Measurements from ENCODE around the gene ABCA1. TPM values are rescaled to one million over a fixed set of nuclear protein-coding genes. Genes with fewer than 3 reads are reported as not detected.
A peak's percentile ranks its signal among the peaks of the same experiment; 100 is the strongest.

Gene ABCA1
- total RNA-seq, 2 experiments from 2014 or later: 0.48 to 0.72 TPM

DNA sequence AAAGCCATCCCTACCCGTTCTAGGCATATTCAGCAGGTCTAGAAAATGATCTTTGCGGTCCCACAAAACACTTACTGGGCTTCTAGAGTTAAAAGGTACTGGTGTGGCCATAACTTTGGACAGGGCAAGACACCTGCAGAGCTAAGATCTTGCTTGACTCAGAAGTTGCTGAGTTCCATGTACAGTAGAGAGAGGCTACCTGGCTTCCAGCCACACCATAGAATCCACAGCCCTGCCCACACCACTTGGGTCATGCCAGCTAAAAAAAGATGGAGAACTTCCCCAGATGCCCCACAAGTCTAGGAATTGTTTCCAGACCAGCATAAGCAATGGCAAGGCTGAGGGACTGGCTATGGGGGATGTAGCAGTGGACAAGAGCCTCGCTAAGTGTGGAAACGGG, 52.1 kb downstream of the ABCA1 start:
- H3K27me3 Mint-ChIP-seq: no peaks in the 10 kb centered on the region
- no peak overlapping the region for H3K4me3 Mint-ChIP-seq
- no peaks in the 10 kb centered on the region for H3K9me3 Mint-ChIP-seq
- H3K4me1 Mint-ChIP-seq: peaks cover 3% of the 10 kb centered on the region
- no peak overlapping the region for H3K27ac Mint-ChIP-seq
- no peaks in the 10 kb centered on the region for H3K36me3 Mint-ChIP-seq
- DNase-seq: no peak

DNA sequence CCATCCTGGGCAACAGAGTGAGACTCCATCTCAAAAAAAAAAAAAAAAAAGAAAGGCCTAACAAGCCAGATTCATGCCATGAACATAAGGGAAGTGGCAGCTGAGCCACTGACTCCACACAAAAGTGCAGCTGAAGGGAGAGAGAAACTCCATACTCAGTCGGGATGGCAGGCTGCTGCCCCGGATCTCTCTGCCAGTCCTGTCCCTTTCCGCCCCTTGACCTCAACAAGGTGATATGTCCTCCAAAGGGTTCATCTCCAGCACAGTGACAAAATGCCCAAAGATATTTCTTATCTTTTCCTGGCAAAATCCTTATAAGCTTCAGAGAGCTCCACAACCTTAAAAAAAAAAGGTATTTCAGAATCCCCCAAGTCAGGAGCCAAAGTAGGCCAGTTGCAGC, 52.6 kb downstream of the ABCA1 start:
- no peak for DNase-seq
- Mint-ChIP-seq H3K9me3 (no peaks in the 10 kb centered on the region), H3K27me3 (no peaks in the 10 kb centered on the region), H3K36me3 (no peaks in the 10 kb centered on the region), H3K4me3 (no peak overlapping the region), H3K4me1 (peaks cover 3% of the 10 kb centered on the region), H3K27ac (no peak overlapping the region)

DNA sequence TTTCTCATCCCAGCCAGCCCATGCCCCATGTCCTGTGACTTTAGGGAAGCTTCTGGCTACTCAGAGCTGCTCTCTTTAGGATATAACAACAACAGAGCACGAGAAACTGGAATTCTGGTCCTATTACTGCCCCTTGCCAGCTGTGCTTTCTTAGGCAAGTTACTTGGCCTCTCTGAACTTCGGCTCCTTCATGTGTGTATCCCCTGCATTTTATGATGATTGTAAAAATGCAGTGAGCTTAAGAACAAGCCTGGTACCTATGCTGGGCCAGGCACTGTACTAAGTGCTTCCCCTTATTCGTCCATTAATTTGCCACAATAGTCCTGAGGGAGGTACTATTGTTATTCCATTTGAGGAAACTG, 54.5 kb downstream of the ABCA1 start:
- Mint-ChIP-seq H3K27ac (no peak overlapping the region), H3K36me3 (no peaks in the 10 kb centered on the region), H3K4me3 (no peak overlapping the region), H3K27me3 (no peaks in the 10 kb centered on the region), H3K9me3 (no peaks in the 10 kb centered on the region), H3K4me1 (peaks cover 3% of the 10 kb centered on the region)
- DNase-seq: no peak

DNA sequence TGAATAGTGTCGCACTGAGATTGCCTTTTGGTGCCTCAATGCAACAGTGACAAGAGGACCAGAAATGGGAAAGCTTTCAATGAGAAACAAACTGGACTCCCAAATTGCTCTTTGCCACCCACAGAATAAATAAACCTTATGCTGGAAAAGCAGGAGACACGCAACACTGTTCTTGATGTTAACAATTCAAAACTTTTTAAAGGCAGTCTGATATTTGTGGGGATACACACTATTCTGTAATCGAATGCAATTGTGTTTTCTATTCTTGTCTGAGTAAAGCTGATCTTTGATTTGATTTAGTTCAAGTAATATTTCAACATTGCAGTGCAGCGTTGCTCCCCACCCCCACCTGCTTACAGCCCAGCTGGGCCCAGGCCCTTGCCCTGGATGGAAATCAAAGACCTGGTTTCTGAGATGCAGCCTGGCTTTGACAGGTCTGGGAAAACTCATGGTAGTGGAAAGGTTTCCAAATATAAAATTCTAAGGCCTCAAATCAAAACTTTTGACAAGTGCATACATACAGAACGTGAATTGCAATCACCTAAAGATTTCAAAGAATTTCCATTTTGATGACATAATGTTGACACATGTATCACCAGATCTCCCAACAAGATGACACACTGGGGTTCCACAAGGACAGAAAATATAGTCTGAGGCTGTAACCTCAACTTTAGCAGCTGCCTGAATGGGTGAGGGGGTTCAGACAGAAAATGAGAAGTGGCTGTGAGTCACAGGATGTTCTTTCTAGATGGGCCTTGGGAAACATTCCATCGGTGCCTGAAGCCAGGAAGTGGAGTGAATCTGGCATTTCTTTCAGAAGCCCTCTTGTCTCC, 55.1 kb downstream of the ABCA1 start:
- Mint-ChIP-seq H3K36me3 (no peaks in the 10 kb centered on the region), H3K4me1 (peaks cover 3% of the 10 kb centered on the region), H3K4me3 (no peak overlapping the region), H3K27me3 (no peaks in the 10 kb centered on the region), H3K27ac (no peak overlapping the region), H3K9me3 (no peaks in the 10 kb centered on the region)
- DNase-seq: no peak

DNA sequence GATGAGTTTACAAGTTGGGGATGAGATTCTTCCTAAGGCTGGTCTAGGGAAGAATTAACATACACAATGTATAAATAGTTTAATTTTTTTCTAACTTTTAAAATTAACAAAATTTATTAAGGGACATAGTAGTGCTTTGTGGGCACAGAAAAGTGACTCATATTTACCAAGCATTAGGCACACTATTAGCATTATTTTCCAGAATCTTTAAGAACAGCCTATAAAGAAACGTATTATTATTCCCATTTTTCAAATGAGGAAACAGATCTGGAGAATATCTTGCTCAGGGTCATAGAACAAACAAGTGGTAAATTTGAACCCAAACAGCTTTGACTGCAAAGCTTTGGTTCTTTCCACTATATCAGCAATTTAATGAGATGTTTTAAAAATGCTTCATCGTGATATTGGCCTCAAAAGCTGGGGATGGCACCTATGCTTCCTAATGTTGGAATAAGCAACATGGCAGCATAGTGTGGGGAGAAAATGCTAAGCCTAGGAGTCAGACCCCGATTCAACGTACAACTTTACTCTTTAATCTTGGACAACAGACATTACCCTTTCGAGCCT, 55.9 kb downstream of the ABCA1 start:
- no peak overlapping the region for H3K4me3 Mint-ChIP-seq
- H3K9me3 Mint-ChIP-seq: no peaks in the 10 kb centered on the region
- no peaks in the 10 kb centered on the region for H3K27me3 Mint-ChIP-seq
- no peak for DNase-seq
- no peak overlapping the region for H3K27ac Mint-ChIP-seq
- no peaks in the 10 kb centered on the region for H3K36me3 Mint-ChIP-seq
- peaks cover 3% of the 10 kb centered on the region for H3K4me1 Mint-ChIP-seq

DNA sequence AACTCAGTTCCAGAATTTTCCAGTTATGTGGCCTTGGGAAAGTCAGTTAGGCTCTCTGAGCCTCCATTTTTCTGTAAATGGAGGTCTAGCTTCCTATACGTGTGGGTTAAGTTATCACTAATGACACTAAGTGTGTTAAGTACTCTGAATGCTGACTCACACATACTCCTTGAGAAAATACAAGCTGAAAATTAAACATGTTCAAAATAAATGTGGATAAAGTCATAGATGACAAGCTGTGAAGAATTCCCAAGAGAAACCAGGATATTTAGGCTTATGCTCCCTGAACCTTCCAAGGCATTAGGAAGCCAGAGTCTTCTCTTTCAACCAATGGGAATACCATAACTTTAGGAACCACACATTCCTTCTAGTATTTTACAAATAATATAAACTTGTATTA, 58.1 kb downstream of the ABCA1 start:
- Mint-ChIP-seq H3K27me3 (no peaks in the 10 kb centered on the region), H3K4me3 (no peak overlapping the region), H3K9me3 (no peaks in the 10 kb centered on the region), H3K4me1 (peaks cover 3% of the 10 kb centered on the region), H3K36me3 (no peaks in the 10 kb centered on the region), H3K27ac (no peak overlapping the region)
- DNase-seq: no peak

DNA sequence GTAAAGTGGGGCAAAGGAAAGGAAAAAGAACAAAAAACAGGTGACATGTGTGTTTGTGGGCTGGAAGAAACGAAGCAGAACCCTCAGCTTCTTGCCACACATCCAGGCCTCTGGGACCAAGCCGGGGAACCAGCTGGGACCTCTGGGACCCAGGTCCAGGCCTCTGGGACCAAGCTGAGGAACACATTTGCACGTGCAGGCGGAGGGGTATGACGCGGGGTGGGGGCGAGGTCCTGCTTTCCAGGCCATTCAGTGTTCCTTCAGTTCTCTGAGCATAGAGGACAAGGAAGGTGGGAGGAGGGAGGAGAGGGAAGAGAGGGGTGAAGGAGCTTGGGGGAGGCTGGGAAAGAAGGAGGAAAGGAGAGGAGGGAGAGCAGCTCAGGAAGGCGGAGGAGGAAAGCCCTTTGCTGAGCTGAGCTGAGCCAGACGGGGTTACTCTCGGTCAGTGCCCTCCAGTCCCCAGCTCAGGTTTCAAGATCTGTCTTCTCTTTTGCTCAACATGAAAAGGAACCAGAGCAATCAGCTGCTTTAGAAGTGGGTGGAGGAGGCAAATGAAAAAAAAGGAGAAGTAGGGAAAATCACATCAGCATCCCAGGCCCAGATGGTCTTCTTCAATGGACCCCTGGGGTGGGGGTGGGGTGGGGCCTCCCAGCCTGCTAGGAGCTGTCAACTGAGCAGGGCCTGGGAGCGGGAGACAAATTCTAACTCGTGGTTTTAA, 59.1 kb downstream of the ABCA1 start:
- DNase-seq: no peak
- no peaks in the 10 kb centered on the region for H3K9me3 Mint-ChIP-seq
- H3K4me3 Mint-ChIP-seq: no peak overlapping the region
- H3K27ac Mint-ChIP-seq: no peak overlapping the region
- no peaks in the 10 kb centered on the region for H3K27me3 Mint-ChIP-seq
- H3K36me3 Mint-ChIP-seq: no peaks in the 10 kb centered on the region
- peaks cover 3% of the 10 kb centered on the region for H3K4me1 Mint-ChIP-seq

DNA sequence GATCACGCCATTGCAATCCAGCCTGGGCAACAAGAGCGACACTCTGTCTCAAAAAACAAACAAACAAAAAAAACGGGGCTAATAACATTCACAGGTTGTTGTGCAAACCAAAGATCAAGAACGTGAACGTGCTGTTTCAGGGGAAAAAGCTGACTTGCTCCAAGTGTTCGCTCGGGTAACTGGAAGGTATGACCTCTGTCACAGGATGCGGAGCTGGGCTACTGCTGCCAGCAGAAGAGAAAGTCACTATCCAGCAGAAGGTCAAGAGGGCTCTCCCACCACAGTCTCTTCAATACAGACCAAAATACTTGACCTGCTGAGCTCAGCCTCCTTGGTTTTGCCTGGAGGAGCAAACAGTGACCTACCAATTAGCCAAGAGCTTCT, 59.7 kb downstream of the ABCA1 start:
- H3K27me3 Mint-ChIP-seq: no peaks in the 10 kb centered on the region
- no peak overlapping the region for H3K4me3 Mint-ChIP-seq
- no peak for DNase-seq
- H3K9me3 Mint-ChIP-seq: no peaks in the 10 kb centered on the region
- no peaks in the 10 kb centered on the region for H3K36me3 Mint-ChIP-seq
- peaks cover 5% of the 10 kb centered on the region for H3K4me1 Mint-ChIP-seq
- no peak overlapping the region for H3K27ac Mint-ChIP-seq

DNA sequence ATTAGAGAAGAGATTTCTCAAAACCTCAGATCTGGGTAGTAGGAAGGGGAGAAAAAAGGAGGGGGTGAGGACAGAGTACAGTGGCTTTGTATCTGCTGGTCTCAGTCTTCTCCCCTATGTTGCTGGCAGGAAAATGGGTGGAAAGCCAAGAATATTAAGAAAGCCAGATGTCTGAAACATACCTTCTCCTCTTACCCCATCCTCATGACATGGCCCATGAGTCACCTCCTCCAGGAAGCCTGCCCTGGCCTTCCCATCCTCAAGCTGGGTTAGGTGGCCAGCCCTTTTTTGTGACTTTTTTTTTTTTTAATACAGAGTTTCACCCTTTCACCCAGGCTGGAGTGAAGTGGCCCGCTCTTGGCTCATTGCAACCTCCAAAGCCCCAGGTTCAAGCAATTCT, 61.8 kb downstream of the ABCA1 start:
- Mint-ChIP-seq H3K4me1 (peaks cover 4% of the 10 kb centered on the region), H3K27me3 (no peaks in the 10 kb centered on the region), H3K9me3 (no peaks in the 10 kb centered on the region), H3K36me3 (no peaks in the 10 kb centered on the region), H3K27ac (no peak overlapping the region), H3K4me3 (no peak overlapping the region)
- no peak for DNase-seq

DNA sequence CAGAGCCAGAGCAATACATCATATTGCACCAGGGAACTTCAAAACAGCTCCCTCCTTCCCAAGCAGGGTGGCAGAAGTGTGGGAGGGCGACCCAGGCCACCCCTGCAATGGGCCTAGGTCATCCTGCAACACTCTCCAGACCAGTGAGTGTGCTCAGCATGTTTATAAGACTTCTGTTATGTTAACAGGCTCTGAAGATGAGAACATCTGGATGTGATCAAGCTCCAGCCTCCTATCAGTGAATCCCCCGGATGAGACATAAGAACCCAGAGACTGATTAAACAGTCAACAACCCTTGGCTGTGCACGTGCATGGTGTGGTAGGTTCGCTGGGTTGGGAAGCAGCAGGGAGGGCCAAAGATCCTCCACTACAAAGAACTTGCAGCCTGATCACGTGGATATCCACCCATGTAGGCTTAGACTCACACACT, 63.3 kb downstream of the ABCA1 start:
- DNase-seq: no peak
- Mint-ChIP-seq H3K4me1 (peaks cover 4% of the 10 kb centered on the region), H3K9me3 (no peaks in the 10 kb centered on the region), H3K36me3 (no peaks in the 10 kb centered on the region), H3K27me3 (no peaks in the 10 kb centered on the region), H3K4me3 (no peak overlapping the region), H3K27ac (no peak overlapping the region)

DNA sequence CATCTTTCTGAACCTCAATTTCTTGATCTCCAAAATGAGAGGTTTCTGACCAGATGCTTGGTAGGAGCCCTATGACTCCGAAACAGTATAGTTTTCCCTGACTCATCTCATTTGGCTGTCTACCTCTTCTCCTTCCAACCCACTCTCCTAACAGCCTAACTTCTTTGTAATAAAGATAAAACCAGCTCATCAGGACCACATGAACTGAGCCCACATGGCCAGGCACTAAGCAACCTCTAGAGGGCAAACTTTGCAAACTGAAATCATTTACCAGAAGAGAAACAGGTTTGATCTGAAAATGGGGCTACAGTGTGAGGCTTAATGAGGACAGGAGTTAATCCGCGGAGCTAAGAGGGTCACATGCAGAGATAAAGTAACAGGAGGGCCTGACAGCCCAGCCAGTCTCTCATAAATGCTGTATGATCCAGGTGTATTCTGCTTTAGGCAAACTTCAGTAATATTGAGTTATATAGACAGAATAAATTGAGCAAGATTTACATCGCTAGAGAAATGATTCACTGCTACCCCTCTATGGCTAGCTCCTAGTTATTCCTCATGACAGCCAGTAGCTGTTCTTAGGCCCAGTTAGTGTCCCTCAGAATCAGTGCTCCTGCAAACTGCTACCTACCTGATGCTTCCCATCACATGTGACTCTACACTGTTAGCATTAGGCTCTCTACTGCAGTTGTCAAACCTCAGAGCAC, 64.6 kb downstream of the ABCA1 start:
- H3K4me1 Mint-ChIP-seq: peaks cover 4% of the 10 kb centered on the region
- H3K9me3 Mint-ChIP-seq: no peaks in the 10 kb centered on the region
- H3K36me3 Mint-ChIP-seq: no peaks in the 10 kb centered on the region
- no peaks in the 10 kb centered on the region for H3K27me3 Mint-ChIP-seq
- H3K4me3 Mint-ChIP-seq: no peak overlapping the region
- no peak overlapping the region for H3K27ac Mint-ChIP-seq
- DNase-seq: peak; percentile 31

DNA sequence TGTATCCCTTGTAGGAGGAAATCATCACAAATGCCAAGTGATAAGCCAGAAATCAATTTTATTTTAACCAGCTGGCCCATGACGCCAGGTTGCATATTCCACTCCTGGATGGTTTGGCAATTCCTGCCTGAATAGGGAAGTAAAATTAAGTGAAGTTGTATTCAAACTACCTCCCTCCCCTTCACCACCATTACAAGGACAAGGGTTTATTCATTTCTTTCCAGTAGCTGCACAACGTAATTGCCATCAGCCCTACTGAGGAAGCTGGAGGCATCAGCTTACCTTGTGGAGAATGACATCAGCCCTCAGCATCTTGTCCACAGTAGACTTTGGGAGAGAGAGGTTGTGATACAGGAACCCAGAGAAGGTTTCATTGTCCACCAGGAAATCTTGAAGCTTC, 66.6 kb downstream of the ABCA1 start:
- Mint-ChIP-seq H3K4me1 (peaks cover 4% of the 10 kb centered on the region), H3K9me3 (no peaks in the 10 kb centered on the region), H3K27me3 (no peaks in the 10 kb centered on the region), H3K36me3 (no peaks in the 10 kb centered on the region), H3K4me3 (no peak overlapping the region), H3K27ac (no peak overlapping the region)
- DNase-seq: no peak

DNA sequence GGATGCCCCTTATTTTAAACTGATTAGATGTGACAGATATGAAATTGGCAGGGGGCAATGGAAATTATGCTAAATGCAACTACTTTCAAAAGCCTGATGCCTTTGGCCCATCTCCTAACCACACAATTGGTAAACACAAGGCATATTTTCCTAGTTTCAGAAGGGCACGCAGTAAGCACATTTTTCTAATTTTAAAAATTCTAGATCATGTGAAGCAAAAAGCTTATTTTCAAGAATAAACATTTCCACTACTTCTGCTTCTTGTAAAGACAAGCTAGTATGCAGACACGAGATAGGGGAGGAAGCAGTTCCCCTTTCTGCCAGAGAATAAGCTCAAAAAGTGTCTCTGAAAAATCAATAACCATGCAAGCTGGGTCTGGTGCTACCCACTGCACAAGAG, 67.7 kb downstream of the ABCA1 start:
- Mint-ChIP-seq H3K27ac (no peak overlapping the region), H3K36me3 (no peaks in the 10 kb centered on the region), H3K9me3 (no peaks in the 10 kb centered on the region), H3K4me1 (peaks cover 4% of the 10 kb centered on the region), H3K4me3 (no peak overlapping the region), H3K27me3 (no peaks in the 10 kb centered on the region)
- DNase-seq: no peak

DNA sequence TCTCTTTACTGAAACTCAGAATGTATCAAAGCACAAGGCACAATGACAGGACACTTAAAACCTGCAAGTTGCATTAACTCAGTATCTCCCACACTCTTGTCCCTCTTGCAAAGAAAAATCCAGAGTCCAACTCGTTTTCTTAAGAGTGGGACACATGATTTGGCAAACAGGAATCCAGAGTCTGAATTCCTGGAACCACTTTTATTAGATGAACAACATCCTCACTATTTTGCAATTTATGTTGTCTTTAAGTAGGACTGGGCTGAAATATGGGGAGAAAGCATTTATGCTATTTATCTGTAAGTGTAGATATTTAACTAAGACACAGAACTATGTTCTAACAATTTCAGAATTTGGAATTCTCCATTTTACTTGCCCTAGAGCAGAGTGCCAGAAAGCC, 69.1 kb downstream of the ABCA1 start:
- H3K27me3 Mint-ChIP-seq: no peaks in the 10 kb centered on the region
- H3K4me3 Mint-ChIP-seq: no peak overlapping the region
- no peak for DNase-seq
- no peaks in the 10 kb centered on the region for H3K36me3 Mint-ChIP-seq
- no peaks in the 10 kb centered on the region for H3K9me3 Mint-ChIP-seq
- H3K27ac Mint-ChIP-seq: no peak overlapping the region
- H3K4me1 Mint-ChIP-seq: peaks cover 4% of the 10 kb centered on the region

DNA sequence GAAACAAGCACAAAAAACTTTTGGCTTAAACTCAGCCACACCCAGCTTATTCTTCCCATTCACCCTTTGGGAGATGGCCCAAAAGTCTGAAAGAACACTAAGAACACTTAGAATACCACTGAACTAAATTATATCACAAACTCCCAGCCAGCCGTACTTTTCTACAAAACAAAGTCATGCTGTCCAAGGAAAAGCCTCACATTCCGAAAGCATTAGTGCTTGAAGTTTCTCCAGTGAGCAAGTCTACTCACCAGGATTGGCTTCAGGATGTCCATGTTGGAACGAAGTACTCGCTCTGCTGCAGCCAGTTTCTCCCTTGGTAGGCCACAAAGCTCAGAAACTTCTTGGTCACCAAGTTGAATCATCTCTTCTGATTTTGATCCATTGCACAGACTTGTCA, 69.7 kb downstream of the ABCA1 start:
- DNase-seq: no peak
- Mint-ChIP-seq H3K27me3 (no peaks in the 10 kb centered on the region), H3K9me3 (no peaks in the 10 kb centered on the region), H3K4me1 (peaks cover 2% of the 10 kb centered on the region), H3K4me3 (no peak overlapping the region), H3K36me3 (no peaks in the 10 kb centered on the region), H3K27ac (no peak overlapping the region)

Data from activated naive CD8-positive, alpha-beta T cell treated with anti-CD3 and anti-CD28 coated beads for 36 hours (primary cell).